ENCODE data around the gene MSRB3. TPM values are rescaled to one million over a fixed set of nuclear protein-coding genes. Genes with fewer than 3 reads are reported as not detected.
"Not testable (repeated sequence)": the region's sequence is repeated elsewhere in the genome, so short reads cannot be mapped to it uniquely, and the experiment has no call there.

Gene MSRB3
- total and polyA plus RNA-seq, 2 of the 8 experiments (the other 6 are each of a cell fraction or from before 2014, with no cell fraction given): 0.32 to 1.2 TPM

DNA sequence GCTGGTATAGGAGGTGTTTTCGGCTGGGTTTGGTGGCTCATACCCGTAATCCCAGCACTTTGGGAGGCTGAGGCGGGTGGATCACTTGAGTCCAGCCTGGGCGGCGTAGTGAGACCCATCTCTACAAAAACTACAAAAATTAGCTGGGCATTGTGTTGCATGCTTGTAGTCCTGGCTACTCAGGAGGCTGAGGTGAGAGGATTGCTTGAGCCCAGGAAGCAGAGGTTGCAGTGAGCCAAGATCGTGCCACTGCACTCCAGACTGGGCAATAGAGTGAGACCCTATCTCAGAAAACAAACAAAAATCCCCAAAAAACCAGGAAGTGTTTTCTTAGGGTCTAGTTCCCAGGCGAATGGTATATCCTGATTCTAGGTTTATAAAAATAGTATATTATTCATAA, 7.0 kb downstream of the MSRB3 start:
- not testable (repeated sequence) for H3K18ac ChIP-seq (ENCODE audit: extremely low read depth, low read length); H4K20me1 ChIP-seq (replicated peaks in 1 of 2; ENCODE audit: control insufficient read depth in 1 of 2, insufficient read depth in 2 of 2, low read length in 2 of 2); H3K27me3 ChIP-seq (replicated peaks in 1 of 4; ENCODE audit: control insufficient read depth in 3 of 4, extremely low read depth in 1 of 4, insufficient read depth in 3 of 4, low read length in 3 of 4); H3K4ac ChIP-seq (replicated peaks; ENCODE audit: insufficient read length, low read depth, low read length); H3K4me1 ChIP-seq (replicated peaks in 1 of 4; ENCODE audit: control insufficient read depth in 3 of 4, insufficient read depth in 4 of 4, low read length in 3 of 4); H3K4me2 ChIP-seq (ENCODE audit: insufficient read depth in 1 of 2, low read depth in 2 of 2, low read length in 2 of 2); H3K23me2 ChIP-seq (ENCODE audit: low read depth, low read length); DNase-seq (ENCODE audit: low read depth in 1 of 2, low spot score in 2 of 2); H2BK15ac ChIP-seq (ENCODE audit: low read length); H4K8ac ChIP-seq (ENCODE audit: extremely low read depth, insufficient read depth, low read length); H3K9me3 ChIP-seq (ENCODE audit: insufficient read depth in 2 of 2, low read depth in 1 of 2, low read length in 1 of 2); H3K23ac ChIP-seq (ENCODE audit: insufficient read length); H2BK20ac ChIP-seq (ENCODE audit: low read length); H3K79me2 ChIP-seq (ENCODE audit: control insufficient read depth in 1 of 2, insufficient read depth in 2 of 2, low read length in 2 of 2); FAIRE-seq; H3K4me3 ChIP-seq (ENCODE audit: extremely low read depth in 1 of 4, insufficient read depth in 2 of 4, low read depth in 3 of 4, low read length in 4 of 4); H2AFZ ChIP-seq (ENCODE audit: low read length); H3K27ac ChIP-seq (ENCODE audit: low read depth, low read length); H3K56ac ChIP-seq (replicated peaks; ENCODE audit: insufficient read length, low read depth, low read length); H3K14ac ChIP-seq (ENCODE audit: insufficient read length); H2BK120ac ChIP-seq (replicated peaks; ENCODE audit: low read depth, low read length); H3K79me1 ChIP-seq (ENCODE audit: low read depth, low read length); H3K36me3 ChIP-seq (ENCODE audit: control insufficient read depth in 2 of 4, insufficient read depth in 4 of 4, low read length in 3 of 4); H2BK5ac ChIP-seq (ENCODE audit: low read depth, low read length); H2AK5ac ChIP-seq (ENCODE audit: low read depth, low read length); H4K91ac ChIP-seq (replicated peaks; ENCODE audit: insufficient read length, low read length); H2BK12ac ChIP-seq (ENCODE audit: low read depth, low read length); H3K9ac ChIP-seq (replicated peaks in 1 of 4; ENCODE audit: extremely low read depth in 1 of 4, low read depth in 3 of 4, low read length in 3 of 4); H4K5ac ChIP-seq (ENCODE audit: insufficient read length, low read depth, low read length)
- POLR2A ChIA-PET (ENCODE audit: partially characterized antibody): interaction anchor here (0.6 kb wide), 1 partner anchor 263 kb away, joined by 4 read pairs; no protein-coding TSS in a partner anchor
- CTCF ChIA-PET (ENCODE audit: partially characterized antibody): interaction anchor here (0.6 to 4.3 kb wide), 3 partner anchors 14 to 859 kb away, joined by 3 to 20 read pairs (median 3); no protein-coding TSS in a partner anchor
- WGBS, 2 experiments (ENCODE audit: extremely low coverage in 1 of 2, insufficient coverage in 1 of 2, insufficient read length in 1 of 2, insufficient replicate concordance in 2 of 2, low coverage in 1 of 2, low lambda C conversion rate in 2 of 2, missing lambda C conversion rate in 1 of 2): 90% methylated on average over 7 of the region's 7 CpGs; no CpG with 5 or more reads in 1 of the 2 experiments
